Keratinocyte (primary cell): ENCODE measurements around the gene IL12RB2. TPM values are rescaled to one million over a fixed set of nuclear protein-coding genes. Genes with fewer than 3 reads are reported as not detected.

Source experiments
- DNase-seq: peaks from one replicate; pipeline ENCODE4 v3.0.0-alpha.2; 2011; ENCODE audit warnings: low read depth, missing footprints, low spot score
- FAIRE-seq: peaks from 2 replicates; lab custom pipeline; 2011; peaks lifted over from hg19 to GRCh38; lab: Jason Lieb, UNC
- H2AFZ ChIP-seq: 2 replicates; pipeline ENCODE4 v1.6.0; 2012; ENCODE audit warnings: low read length, control low read depth, inconsistent platforms; ENCODE audit not compliant: control insufficient read depth
- H3K27ac ChIP-seq: 2 replicates; pipeline ENCODE4 v1.5.1; 2011; ENCODE audit warnings: low read length; ENCODE audit not compliant: control insufficient read depth, insufficient read depth
- H3K27me3 ChIP-seq: 3 replicates; pipeline ENCODE4 v1.6.0; 2011; ENCODE audit warnings: low read length; ENCODE audit not compliant: control insufficient read depth, insufficient read depth; ENCODE audit errors: extremely low read depth
- H3K36me3 ChIP-seq, 2 experiments: 2 replicates in 1 of 2; 3 replicates in 1 of 2; pipeline ENCODE4 v1.5.1; 2011; ENCODE audit warnings: low read length in 2 of 2, mild to moderate bottlenecking in 1 of 2; ENCODE audit not compliant: control insufficient read depth in 2 of 2, insufficient read depth in 2 of 2; ENCODE audit errors: extremely low read depth in 1 of 2
- H3K4me1 ChIP-seq: 3 replicates; pipeline ENCODE4 v1.5.1; 2011; ENCODE audit warnings: low read length; ENCODE audit not compliant: control insufficient read depth, insufficient read depth; ENCODE audit errors: extremely low read depth
- H3K4me2 ChIP-seq: 3 replicates; pipeline ENCODE4 v1.6.0; 2011; ENCODE audit warnings: low read depth, low read length; ENCODE audit not compliant: control insufficient read depth, insufficient read depth; ENCODE audit errors: extremely low read depth
- H3K4me3 ChIP-seq, 3 experiments: fragments of 200-600 bp in 1 of 3; sonication (generic) in 1 of 3; 2 replicates in 2 of 3; 3 replicates in 1 of 3; pipeline ENCODE4 v1.5.1; 2011 to 2016; ENCODE audit warnings: low read length in 3 of 3, mild to moderate bottlenecking in 3 of 3, control low read depth in 2 of 3, inconsistent platforms in 1 of 3, low read depth in 1 of 3, mixed read lengths in 1 of 3, mixed run types in 1 of 3, moderate library complexity in 1 of 3; ENCODE audit not compliant: control insufficient read depth in 2 of 3, insufficient read depth in 2 of 3; ENCODE audit errors: extremely low read depth in 1 of 3
- H3K79me2 ChIP-seq: 2 replicates; pipeline ENCODE4 v1.6.0; 2012; ENCODE audit warnings: low read length; ENCODE audit not compliant: control insufficient read depth, insufficient read depth
- H3K9ac ChIP-seq: 3 replicates; pipeline ENCODE4 v1.6.0; 2011; ENCODE audit warnings: low read length; ENCODE audit not compliant: control insufficient read depth, insufficient read depth; ENCODE audit errors: extremely low read depth
- H3K9me1 ChIP-seq: 3 replicates; pipeline ENCODE4 v1.6.0; 2011; ENCODE audit warnings: low read length; ENCODE audit not compliant: control insufficient read depth, insufficient read depth; ENCODE audit errors: extremely low read depth
- H3K9me3 ChIP-seq: 2 replicates; pipeline ENCODE4 v1.5.1; 2012; ENCODE audit warnings: low read depth, low read length; ENCODE audit not compliant: control insufficient read depth
- H4K20me1 ChIP-seq: 3 replicates; pipeline ENCODE4 v1.6.0; 2011; ENCODE audit warnings: low read length; ENCODE audit not compliant: control insufficient read depth, insufficient read depth; ENCODE audit errors: extremely low read depth
- EZH2 ChIP-seq: IDR thresholded peaks from one replicate; pipeline ENCODE4 v1.6.1; 2012; ENCODE audit warnings: inconsistent platforms, mild to moderate bottlenecking, low read length, moderate library complexity
- dilution Hi-C: fragments of 300-500 bp; cut with MboI; formaldehyde crosslinking; loops from one replicate; pipeline ENCODE4 v1.7.0; 2020; ENCODE audit warnings: low sequenced_read_pairs; ENCODE audit not compliant: extremely low pct_ligation_motif_present
- polyA plus RNA-seq, 5 experiments: library from polyadenylated mRNA; depleted of rRNA in 3 of 5; stranded (reverse) in 3 of 5; stranded (forward) in 1 of 5; unstranded in 1 of 5; fragments of >200 nt; gene quantifications; 1 replicate in 1 of 5; 2 replicates in 3 of 5; 3 replicates in 1 of 5; pipeline versions ENCODE4 v1.2.1 to v1.2.3, GENCODE V29; 2011 to 2012; ENCODE audit warnings: missing spikeins in 2 of 5, low read depth in 1 of 5, low replicate concordance in 1 of 5
- TF ChIP-seq, protein P1 (sequence below), 3 experiments: IDR thresholded peaks in 1 of 3; conservative IDR thresholded peaks in 1 of 3; optimal IDR thresholded peaks in 1 of 3; 2 replicates in 2 of 3; 3 replicates in 1 of 3; pipeline versions ENCODE3 to v1.5.1; 2011; ENCODE audit warnings: low read length in 3 of 3, mild to moderate bottlenecking in 3 of 3, moderate library complexity in 2 of 3, control low read depth in 1 of 3, inconsistent platforms in 1 of 3; ENCODE audit not compliant: insufficient read depth in 2 of 3; ENCODE audit errors: extremely low read depth in 1 of 3

Gene IL12RB2
- polyA plus RNA-seq, 1 donor (not counting 4 experiments of a cell fraction or from before 2014, with no cell fraction given): 0.63 TPM

DNA sequence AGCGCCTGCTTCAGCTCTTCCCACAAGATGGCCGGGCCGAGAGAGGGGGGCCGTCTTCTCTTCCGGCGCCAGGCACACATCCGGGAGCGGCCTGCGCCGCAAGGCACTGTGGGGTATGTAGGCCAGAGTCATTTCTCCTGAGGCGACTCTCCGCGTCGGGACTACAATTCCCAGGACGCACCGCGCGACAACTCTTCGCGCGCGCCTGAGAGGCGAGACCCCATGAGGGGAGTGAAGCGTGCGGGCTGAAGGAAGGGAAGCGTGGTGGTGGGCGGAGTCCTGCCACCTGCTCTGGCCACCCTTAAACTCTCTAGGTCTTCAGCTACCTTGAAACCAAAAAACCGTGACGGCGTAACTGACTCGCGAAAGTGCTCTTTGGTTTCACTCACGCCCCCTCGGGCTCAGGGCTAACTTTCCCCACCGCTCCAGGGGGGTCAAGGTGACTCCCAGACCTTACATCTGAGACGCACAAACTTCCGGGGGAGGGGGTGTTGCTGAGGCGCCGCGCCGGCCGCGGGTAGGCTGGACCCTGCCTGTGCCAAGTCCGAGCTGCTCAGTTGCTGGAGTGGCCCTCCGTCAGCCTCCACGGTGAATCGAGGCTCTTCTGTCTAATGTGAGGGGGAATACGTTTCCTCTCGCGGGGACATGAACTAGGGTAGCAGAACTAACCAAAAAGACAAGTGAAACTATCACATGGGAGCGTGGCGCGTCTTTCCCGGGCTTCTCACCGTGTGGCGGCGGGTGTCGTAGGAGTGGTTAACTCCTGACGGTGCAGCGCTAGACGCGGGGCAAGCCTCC, 122.9 kb downstream of the IL12RB2 start, which contains the start of gene SERBP1:
Gene SERBP1 (minus strand): TSS at position 45 of the 798 bp plus-strand sequence. CDS start 102 bp downstream, outside the sequence.
- Histone ChIP-seq H3K27me3 (no peaks in the 10 kb centered on the region), H4K20me1 (peaks cover 37% of the 10 kb centered on the region), H3K9me3 (no peaks in the 10 kb centered on the region), H3K9me1 (no peaks in the 10 kb centered on the region), H3K4me2 (peak within 1 kb of the TSS; percentile 85), H3K79me2 (peaks cover 47% of the 10 kb centered on the region), H3K9ac (peak within 1 kb of the TSS; percentile 97), H2AFZ (peak within 1 kb of the TSS; percentile 99), H3K27ac (peak within 1 kb of the TSS; percentile 97), H3K36me3 (peaks cover 5 to 18% of the 10 kb centered on the region in 2 experiments), H3K4me3 (peak within 1 kb of the TSS; percentile 94 to 99 (median 98)), H3K4me1 (peaks cover 32% of the 10 kb centered on the region)
- peak; percentile 73 for FAIRE-seq
- TF ChIP-seq EZH2: no peak
- TF ChIP-seq, protein P1, sequence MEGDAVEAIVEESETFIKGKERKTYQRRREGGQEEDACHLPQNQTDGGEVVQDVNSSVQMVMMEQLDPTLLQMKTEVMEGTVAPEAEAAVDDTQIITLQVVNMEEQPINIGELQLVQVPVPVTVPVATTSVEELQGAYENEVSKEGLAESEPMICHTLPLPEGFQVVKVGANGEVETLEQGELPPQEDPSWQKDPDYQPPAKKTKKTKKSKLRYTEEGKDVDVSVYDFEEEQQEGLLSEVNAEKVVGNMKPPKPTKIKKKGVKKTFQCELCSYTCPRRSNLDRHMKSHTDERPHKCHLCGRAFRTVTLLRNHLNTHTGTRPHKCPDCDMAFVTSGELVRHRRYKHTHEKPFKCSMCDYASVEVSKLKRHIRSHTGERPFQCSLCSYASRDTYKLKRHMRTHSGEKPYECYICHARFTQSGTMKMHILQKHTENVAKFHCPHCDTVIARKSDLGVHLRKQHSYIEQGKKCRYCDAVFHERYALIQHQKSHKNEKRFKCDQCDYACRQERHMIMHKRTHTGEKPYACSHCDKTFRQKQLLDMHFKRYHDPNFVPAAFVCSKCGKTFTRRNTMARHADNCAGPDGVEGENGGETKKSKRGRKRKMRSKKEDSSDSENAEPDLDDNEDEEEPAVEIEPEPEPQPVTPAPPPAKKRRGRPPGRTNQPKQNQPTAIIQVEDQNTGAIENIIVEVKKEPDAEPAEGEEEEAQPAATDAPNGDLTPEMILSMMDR (optimal IDR thresholded peaks at IDR 0.05 in 1 of 3, IDR thresholded peaks at IDR 0.05 in 1 of 3, conservative IDR thresholded peaks at IDR 0.05 in 1 of 3; ENCODE audit: extremely low read depth in 1 of 3, insufficient read depth in 2 of 3, low read length in 3 of 3): no peak
- dilution Hi-C loops: no loop called here
- DNase-seq: peak; percentile 87

DNA sequence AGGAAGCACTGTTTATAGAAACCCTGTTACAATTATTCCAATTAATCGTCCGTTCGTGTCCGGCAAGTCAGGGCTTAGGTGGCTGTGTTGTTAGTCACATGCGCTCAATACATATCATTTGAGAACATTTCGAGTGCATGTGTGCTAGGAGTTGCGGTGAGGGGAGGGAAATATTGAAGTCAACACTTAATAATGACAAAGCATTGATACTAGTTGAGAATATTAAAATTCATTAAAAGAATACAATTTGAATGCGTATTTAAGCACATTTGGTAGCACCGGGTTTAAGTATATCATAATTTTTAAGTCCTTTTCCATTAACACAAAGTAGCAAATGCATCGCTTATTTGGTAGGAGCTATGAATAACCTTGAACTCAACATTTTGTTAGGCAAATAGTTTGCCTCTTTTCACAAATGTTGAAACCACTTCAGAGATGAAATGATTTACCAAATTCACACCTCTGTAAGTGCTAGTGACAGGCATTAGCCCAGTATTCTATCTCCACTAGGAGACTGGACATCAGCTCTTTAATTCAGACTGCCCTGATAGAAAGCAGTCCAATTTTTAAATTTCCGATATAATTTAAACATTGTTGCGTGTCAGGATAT, 123.6 kb downstream of the IL12RB2 start:
- DNase-seq (no peak), FAIRE-seq (peak; percentile 36)
- no peaks in the 10 kb centered on the region for H3K9me3 ChIP-seq
- dilution Hi-C loops: no loop called here
- no peaks in the 10 kb centered on the region for H3K9me1 ChIP-seq
- peak overlapping the region; percentile 99 for H2AFZ ChIP-seq
- peaks cover 3 to 11% of the 10 kb centered on the region in 2 experiments for H3K36me3 ChIP-seq
- peak overlapping the region; percentile 94 to 99 (median 98) for H3K4me3 ChIP-seq
- H3K27ac ChIP-seq: peak overlapping the region; percentile 97
- peak overlapping the region; percentile 97 for H3K9ac ChIP-seq
- H4K20me1 ChIP-seq: peaks cover 30% of the 10 kb centered on the region
- peaks cover 26% of the 10 kb centered on the region for H3K4me1 ChIP-seq
- peak overlapping the region; percentile 85 for H3K4me2 ChIP-seq
- H3K27me3 ChIP-seq: no peaks in the 10 kb centered on the region
- TF ChIP-seq, protein P1 (optimal IDR thresholded peaks at IDR 0.05 in 1 of 3, IDR thresholded peaks at IDR 0.05 in 1 of 3, conservative IDR thresholded peaks at IDR 0.05 in 1 of 3; ENCODE audit: extremely low read depth in 1 of 3, insufficient read depth in 2 of 3, low read length in 3 of 3): no peak
- no peak for TF ChIP-seq EZH2
- H3K79me2 ChIP-seq: peaks cover 40% of the 10 kb centered on the region
